Astrocyte (in vitro differentiated cells and primary cell): ENCODE data around the gene TP53RK. TPM values are rescaled to one million over a fixed set of nuclear protein-coding genes. Genes with fewer than 3 reads are reported as not detected.

Source experiments
- DNase-seq: peaks from one replicate; pipeline ENCODE4 v3.0.0-alpha.2; 2010; ENCODE audit warnings: low read depth
- FAIRE-seq: peaks from 2 replicates; lab custom pipeline; 2011; peaks lifted over from hg19 to GRCh38; lab: Jason Lieb, UNC
- H2AFZ ChIP-seq: 2 replicates; pipeline ENCODE4 v1.6.0; 2012; ENCODE audit warnings: low read depth, low read length, inconsistent platforms
- H3K27ac ChIP-seq: 2 replicates; pipeline ENCODE4 v1.5.1; 2011; ENCODE audit warnings: low read depth, low read length, inconsistent platforms
- H3K27me3 ChIP-seq: 2 replicates; pipeline ENCODE4 v1.6.0; 2011; ENCODE audit warnings: low read length, inconsistent platforms; ENCODE audit not compliant: insufficient read depth
- H3K36me3 ChIP-seq: 2 replicates; pipeline ENCODE4 v1.5.1; 2011; ENCODE audit warnings: low read length, inconsistent platforms; ENCODE audit not compliant: insufficient read depth
- H3K4me1 ChIP-seq: 2 replicates; pipeline ENCODE4 v1.5.1; 2011; ENCODE audit warnings: low read length, inconsistent platforms; ENCODE audit not compliant: insufficient read depth
- H3K4me2 ChIP-seq: 2 replicates; pipeline ENCODE4 v1.6.0; 2012; ENCODE audit warnings: low read length, inconsistent platforms
- H3K4me3 ChIP-seq: 2 replicates; pipeline ENCODE4 v1.5.1; 2011; ENCODE audit warnings: low read depth, mild to moderate bottlenecking, low read length, inconsistent platforms; ENCODE audit not compliant: insufficient read depth
- H3K79me2 ChIP-seq: 2 replicates; pipeline ENCODE4 v1.6.0; 2012; ENCODE audit warnings: mild to moderate bottlenecking, low read length, inconsistent platforms; ENCODE audit not compliant: insufficient read depth
- H3K9ac ChIP-seq: 2 replicates; pipeline ENCODE4 v1.6.0; 2012; ENCODE audit warnings: mild to moderate bottlenecking, low read length, inconsistent platforms
- H3K9me3 ChIP-seq: 2 replicates; pipeline ENCODE4 v1.5.1; 2012; ENCODE audit warnings: low read depth, mild to moderate bottlenecking, low read length, inconsistent platforms; ENCODE audit not compliant: insufficient read depth
- H4K20me1 ChIP-seq: 2 replicates; pipeline ENCODE4 v1.6.0; 2012; ENCODE audit warnings: low read length, inconsistent platforms; ENCODE audit not compliant: insufficient read depth
- H3K27ac Mint-ChIP-seq: one replicate; pipeline ENCODE4 v1.8.0; 2021; ENCODE audit warnings: mild to moderate bottlenecking, mixed read lengths; ENCODE audit not compliant: unreplicated experiment
- H3K27me3 Mint-ChIP-seq: one replicate; pipeline ENCODE4 v1.8.0; 2021; ENCODE audit warnings: low read depth, mixed read lengths; ENCODE audit not compliant: unreplicated experiment
- H3K36me3 Mint-ChIP-seq: one replicate; pipeline ENCODE4 v1.8.0; 2021; ENCODE audit warnings: low read depth, mixed read lengths; ENCODE audit not compliant: unreplicated experiment
- H3K4me1 Mint-ChIP-seq: one replicate; pipeline ENCODE4 v1.8.0; 2021; ENCODE audit warnings: low read depth, mixed read lengths; ENCODE audit not compliant: unreplicated experiment
- H3K4me3 Mint-ChIP-seq: one replicate; pipeline ENCODE4 v1.8.0; 2021; ENCODE audit warnings: mild to moderate bottlenecking, moderate library complexity, mixed read lengths; ENCODE audit not compliant: unreplicated experiment
- H3K9me3 Mint-ChIP-seq: one replicate; pipeline ENCODE4 v1.8.0; 2021; ENCODE audit warnings: mild to moderate bottlenecking, mixed read lengths; ENCODE audit not compliant: unreplicated experiment
- CTCF ChIP-seq: IDR thresholded peaks from 2 replicates; pipeline ENCODE4 v1.5.1; 2011; ENCODE audit warnings: low read depth, mild to moderate bottlenecking, inconsistent platforms, low read length, moderate library complexity; ENCODE audit not compliant: insufficient read depth
- EZH2 ChIP-seq: IDR thresholded peaks from 2 replicates; pipeline ENCODE4 v1.6.1; 2012; ENCODE audit warnings: mild to moderate bottlenecking, low read length, inconsistent platforms; ENCODE audit not compliant: insufficient read depth
- total RNA-seq: library from RNA; stranded (reverse); gene quantifications from 2 replicates; pipeline ENCODE4 v1.2.1, GENCODE V29; 2021

TP53RK gene
- total RNA-seq, 1 donor from 2014 or later: 16.0 TPM

- Mint-ChIP-seq H3K36me3 (peaks cover 3% of the 10 kb centered on the region), H3K27ac (no peak overlapping the region), H3K9me3 (peaks cover 12% of the 10 kb centered on the region), H3K27me3 (peaks cover 16% of the 10 kb centered on the region), H3K4me3 (no peak overlapping the region), H3K4me1 (peaks cover 5% of the 10 kb centered on the region)
- FAIRE-seq (no peak), DNase-seq (peak; percentile 29)
- Histone ChIP-seq H3K27me3 (no peaks in the 10 kb centered on the region), H3K4me2 (no peak overlapping the region), H3K4me1 (no peaks in the 10 kb centered on the region), H3K36me3 (no peaks in the 10 kb centered on the region), H3K9ac (no peak overlapping the region), H3K9me3 (no peaks in the 10 kb centered on the region), H4K20me1 (no peaks in the 10 kb centered on the region), H3K27ac (no peak overlapping the region), H3K79me2 (no peaks in the 10 kb centered on the region), H3K4me3 (no peak overlapping the region), H2AFZ (no peak overlapping the region)
- TF ChIP-seq EZH2: no peak
- no peak for TF ChIP-seq CTCF
Observed at GRCh38 chr20:46635514-46636136, 53.6 kb downstream of the TP53RK start.

- no peak overlapping the region for H3K4me3 ChIP-seq
- no peak for TF ChIP-seq CTCF
- no peak for TF ChIP-seq EZH2
- peaks cover 1% of the 10 kb centered on the region for H3K36me3 Mint-ChIP-seq
- no peaks in the 10 kb centered on the region for H4K20me1 ChIP-seq
- no peaks in the 10 kb centered on the region for H3K36me3 ChIP-seq
- H3K79me2 ChIP-seq: no peaks in the 10 kb centered on the region
- no peaks in the 10 kb centered on the region for H3K4me1 ChIP-seq
- H3K9me3 ChIP-seq: peaks cover 3% of the 10 kb centered on the region
- no peak overlapping the region for H3K4me2 ChIP-seq
- H3K27ac ChIP-seq: no peak overlapping the region
- H3K9me3 Mint-ChIP-seq: peaks cover 18% of the 10 kb centered on the region
- no peaks in the 10 kb centered on the region for H3K27me3 ChIP-seq
- peaks cover 5% of the 10 kb centered on the region for H3K4me1 Mint-ChIP-seq
- no peak overlapping the region for H3K4me3 Mint-ChIP-seq
- no peak for FAIRE-seq
- H3K27ac Mint-ChIP-seq: no peak overlapping the region
- no peak overlapping the region for H2AFZ ChIP-seq
- no peak overlapping the region for H3K9ac ChIP-seq
- no peak for DNase-seq
- peaks cover 13% of the 10 kb centered on the region for H3K27me3 Mint-ChIP-seq
Observed at GRCh38 chr20:46634528-46634927, 54.7 kb downstream of the TP53RK start.

Other genes with a start within 250 kb of the TP53RK start
- 8.5 and 9.3 TPM in 2 replicates for gene ZNF334, start 175.9 kb downstream of the TP53RK start, total RNA-seq
- not detected in 2 replicates for gene OCSTAMP, start 138.8 kb downstream of the TP53RK start, total RNA-seq
- 0.50 and 0.66 TPM in 2 replicates for gene SLC13A3, start 38.0 kb downstream of the TP53RK start, total RNA-seq
- gene SLC2A10, start 20.2 kb upstream of the TP53RK start, total RNA-seq: 12.7 and 16.1 TPM in 2 replicates
- 1.4 and 1.5 TPM in 2 replicates for gene EYA2, start 205.4 kb upstream of the TP53RK start, total RNA-seq